ENCODE measurements around the gene MAN1B1.
A peak's percentile ranks its signal among the peaks of the same experiment; 100 is the strongest.
"Not testable (repeated sequence)": the region's sequence is repeated elsewhere in the genome, so short reads cannot be mapped to it uniquely, and the experiment has no call there.

Gene MAN1B1

GRCh38 chr9:137128862-137129455 is 42.2 kb downstream of the MAN1B1 start:
- no peak for DNase-seq (ENCODE audit: low read depth)

- peak; percentile 90 for DNase-seq (ENCODE audit: low read depth)
Observed at GRCh38 chr9:137129456-137130175, 42.8 kb downstream of the MAN1B1 start.

- DNase-seq (ENCODE audit: low read depth) = no peak
Observed at GRCh38 chr9:137130176-137130755, 43.5 kb downstream of the MAN1B1 start.

GRCh38 chr9:137134191-137134590 is 47.4 kb downstream of the MAN1B1 start:
- no peak for DNase-seq (ENCODE audit: low read depth)

GRCh38 chr9:137135154-137135553 is 48.4 kb downstream of the MAN1B1 start:
- DNase-seq (ENCODE audit: low read depth) = not testable (repeated sequence)

GRCh38 chr9:137136261-137136880 is 49.6 kb downstream of the MAN1B1 start:
- no peak for DNase-seq (ENCODE audit: low read depth)

GRCh38 chr9:137136881-137137607 is 50.3 kb downstream of the MAN1B1 start:
- DNase-seq (ENCODE audit: low read depth) = no peak

- no peak for DNase-seq (ENCODE audit: low read depth)
Observed at GRCh38 chr9:137138058-137138721, 51.4 kb downstream of the MAN1B1 start.

- DNase-seq (ENCODE audit: low read depth) = no peak
Observed at GRCh38 chr9:137138722-137139467, 52.1 kb downstream of the MAN1B1 start, which contains the start of gene GRIN1. Gene GRIN1 (plus strand): TSS chr9:137139154. CDS start chr9:137139487, 333 bp downstream.

- no peak for DNase-seq (ENCODE audit: low read depth)
Observed at GRCh38 chr9:137139468-137140150, 52.8 kb downstream of the MAN1B1 start.

- no peak for DNase-seq (ENCODE audit: low read depth)
Observed at GRCh38 chr9:137140151-137141012, 53.6 kb downstream of the MAN1B1 start.

- no peak for DNase-seq (ENCODE audit: low read depth)
Observed at GRCh38 chr9:137141050-137141810, 54.4 kb downstream of the MAN1B1 start.

- no peak for DNase-seq (ENCODE audit: low read depth)
Observed at GRCh38 chr9:137141976-137142936, 55.5 kb downstream of the MAN1B1 start.

- no peak for DNase-seq (ENCODE audit: low read depth)
Observed at GRCh38 chr9:137143459-137143858, 56.7 kb downstream of the MAN1B1 start.

- DNase-seq (ENCODE audit: low read depth) = no peak
Observed at GRCh38 chr9:137145731-137146526, 59.1 kb downstream of the MAN1B1 start.

- no peak for DNase-seq (ENCODE audit: low read depth)
Observed at GRCh38 chr9:137146527-137146918, 59.7 kb downstream of the MAN1B1 start.
